Mesothelial cell of epicardium (in vitro differentiated cells): Measurements from ENCODE around the gene SCLT1. TPM values are rescaled to one million over a fixed set of nuclear protein-coding genes. Genes with fewer than 3 reads are reported as not detected.

Source experiments
- DNase-seq, 2 experiments: peaks; one replicate each; pipeline ENCODE4 v3.0.0; 2021; ENCODE audit warnings: low spot score in 2 of 2; ENCODE audit not compliant: unreplicated experiment in 2 of 2
- H3K27ac Mint-ChIP-seq: 2 replicates; pipeline ENCODE4 v1.8.0; 2021; ENCODE audit warnings: mixed read lengths
- H3K27me3 Mint-ChIP-seq: 2 replicates; pipeline ENCODE4 v1.8.0; 2021; ENCODE audit warnings: low read depth, mixed read lengths
- H3K36me3 Mint-ChIP-seq: 2 replicates; pipeline ENCODE4 v1.8.0; 2021; ENCODE audit warnings: mixed read lengths
- H3K4me1 Mint-ChIP-seq: 2 replicates; pipeline ENCODE4 v1.8.0; 2021; ENCODE audit warnings: mixed read lengths
- H3K4me3 Mint-ChIP-seq: 2 replicates; pipeline ENCODE4 v1.8.0; 2021; ENCODE audit warnings: mild to moderate bottlenecking, moderate library complexity, mixed read lengths
- H3K9me3 Mint-ChIP-seq: 2 replicates; pipeline ENCODE4 v1.8.0; 2021; ENCODE audit warnings: mixed read lengths
- CTCF ChIP-seq: fragments of 200-600 bp; sonication (generic); IDR thresholded peaks from one replicate; pipeline ENCODE4 v1.5.0; 2021; ENCODE audit warnings: antibody characterized with exemption; ENCODE audit not compliant: unreplicated experiment
- total RNA-seq: library from RNA; stranded (reverse); gene quantifications from 3 replicates; pipeline ENCODE4 v1.2.1, GENCODE V29; 2021

SCLT1 gene
- total RNA-seq, 1 donor from 2014 or later, result 19.0 TPM

GRCh38 chr4:128840711-128841318 is 252.5 kb downstream of the SCLT1 start:
- Mint-ChIP-seq H3K27me3 (no peaks in the 10 kb centered on the region), H3K4me3 (no peak overlapping the region), H3K27ac (peak overlapping the region; percentile 76), H3K9me3 (no peaks in the 10 kb centered on the region), H3K4me1 (peaks cover 16% of the 10 kb centered on the region), H3K36me3 (peaks cover 9% of the 10 kb centered on the region)
- TF ChIP-seq CTCF, result no peak
- no peak for DNase-seq

- no peaks in the 10 kb centered on the region for H3K9me3 Mint-ChIP-seq
- H3K36me3 Mint-ChIP-seq, result peaks cover 4% of the 10 kb centered on the region
- DNase-seq, result no peak
- H3K27ac Mint-ChIP-seq, result peak overlapping the region; percentile 2
- H3K4me1 Mint-ChIP-seq, result peaks cover 16% of the 10 kb centered on the region
- H3K4me3 Mint-ChIP-seq, result no peak overlapping the region
- no peak for TF ChIP-seq CTCF
- H3K27me3 Mint-ChIP-seq, result no peaks in the 10 kb centered on the region
These were observed 255.7 kb downstream of the SCLT1 start for GRCh38 chr4:128837679-128838078.

GRCh38 chr4:128837198-128837597 is 256.1 kb downstream of the SCLT1 start:
- H3K36me3 Mint-ChIP-seq, result peaks cover 6% of the 10 kb centered on the region
- H3K9me3 Mint-ChIP-seq, result no peaks in the 10 kb centered on the region
- no peak overlapping the region for H3K27ac Mint-ChIP-seq
- H3K4me3 Mint-ChIP-seq, result no peak overlapping the region
- no peak for TF ChIP-seq CTCF
- DNase-seq, result no peak
- H3K4me1 Mint-ChIP-seq, result peaks cover 18% of the 10 kb centered on the region
- no peaks in the 10 kb centered on the region for H3K27me3 Mint-ChIP-seq

GRCh38 chr4:128835498-128836222 is 257.7 kb downstream of the SCLT1 start:
- no peak overlapping the region for H3K27ac Mint-ChIP-seq
- peaks cover 23% of the 10 kb centered on the region for H3K4me1 Mint-ChIP-seq
- TF ChIP-seq CTCF, result no peak
- no peaks in the 10 kb centered on the region for H3K27me3 Mint-ChIP-seq
- no peak for DNase-seq
- H3K36me3 Mint-ChIP-seq, result peaks cover 5% of the 10 kb centered on the region
- no peaks in the 10 kb centered on the region for H3K9me3 Mint-ChIP-seq
- no peak overlapping the region for H3K4me3 Mint-ChIP-seq

Other genes with a start within 250 kb of the SCLT1 start
- gene C4orf33, start 2.6 kb upstream of the SCLT1 start, total RNA-seq, result 11.3 to 14.4 TPM (median 12.2 TPM) in 3 replicates